OCI-LY1 (cell line): ENCODE measurements around the gene ZCCHC7.

Source experiments
- H2AFZ ChIP-seq: fragments of 200-600 bp; sonication (generic), shearing (Covaris generic); 2 replicates; pipeline ENCODE4 v1.6.0; 2014; ENCODE audit warnings: antibody characterized with exemption, mild to moderate bottlenecking, low read length
- H3F3A ChIP-seq: fragments of 200-600 bp; sonication (generic), shearing (Covaris generic); 2 replicates; pipeline ENCODE4 v1.6.0; 2014; ENCODE audit warnings: mild to moderate bottlenecking, antibody characterized with exemption, low read length, moderate library complexity; ENCODE audit not compliant: insufficient read depth
- H3K27ac ChIP-seq: fragments of 200-600 bp; sonication (generic); 2 replicates; pipeline ENCODE4 v1.5.1; 2014; ENCODE audit warnings: low read length, mixed run types, mild to moderate bottlenecking, low read depth; ENCODE audit not compliant: poor library complexity, severe bottlenecking
- H3K27me3 ChIP-seq: fragments of 200-600 bp; sonication (generic); 2 replicates; pipeline ENCODE4 v1.6.0; 2014; ENCODE audit warnings: antibody characterized with exemption, mild to moderate bottlenecking, low read length, moderate library complexity; ENCODE audit not compliant: insufficient read depth
- H3K36me3 ChIP-seq: fragments of 200-600 bp; sonication (generic); 2 replicates; pipeline ENCODE4 v1.6.1; 2014; ENCODE audit warnings: mild to moderate bottlenecking, antibody characterized with exemption, low read length, moderate library complexity, mixed read lengths; ENCODE audit not compliant: insufficient read depth
- H3K4me1 ChIP-seq: fragments of 200-600 bp; sonication (generic); 2 replicates; pipeline ENCODE4 v1.5.1; 2014; ENCODE audit warnings: mild to moderate bottlenecking, low read length, moderate library complexity; ENCODE audit not compliant: insufficient read depth, severe bottlenecking
- H3K4me2 ChIP-seq: fragments of 200-600 bp; sonication (generic), shearing (Covaris generic); 2 replicates; pipeline ENCODE4 v1.6.1; 2014; ENCODE audit warnings: low read length
- H3K4me3 ChIP-seq: fragments of 200-600 bp; sonication (generic); 2 replicates; pipeline ENCODE4 v1.5.1; 2014; ENCODE audit warnings: low read length, low read depth, mild to moderate bottlenecking, mixed read lengths; ENCODE audit not compliant: poor library complexity, severe bottlenecking
- H3K79me2 ChIP-seq: fragments of 200-600 bp; shearing (Covaris generic); 2 replicates; pipeline ENCODE4 v1.6.1; 2016; ENCODE audit warnings: mixed run types, low read length, mixed read lengths; ENCODE audit not compliant: insufficient read depth
- H3K9ac ChIP-seq: fragments of 200-600 bp; sonication (generic), shearing (Covaris generic); 2 replicates; pipeline ENCODE4 v1.6.1; 2014; ENCODE audit warnings: mild to moderate bottlenecking, low read length, mixed read lengths
- H3K9me2 ChIP-seq: fragments of 200-600 bp; sonication (generic), shearing (Covaris generic); 2 replicates; pipeline ENCODE4 v1.6.1; 2014; ENCODE audit warnings: low read depth, mild to moderate bottlenecking, low read length, mixed read lengths
- H3K9me3 ChIP-seq: fragments of 200-600 bp; shearing (Covaris generic); 2 replicates; pipeline ENCODE4 v1.6.1; 2014; ENCODE audit warnings: low read length, mixed read lengths
- H4K20me1 ChIP-seq: fragments of 200-600 bp; sonication (generic), shearing (Covaris generic); 2 replicates; pipeline ENCODE4 v1.6.0; 2016; ENCODE audit warnings: mild to moderate bottlenecking, low read length; ENCODE audit not compliant: insufficient read depth
- EZH2 ChIP-seq: fragments of 200-600 bp; sonication (generic), shearing (Covaris generic); IDR thresholded peaks from 2 replicates; pipeline ENCODE4 v1.8.0; 2017; ENCODE audit warnings: borderline replicate concordance, mixed run types, mild to moderate bottlenecking, antibody characterized with exemption, low read length, moderate library complexity, mixed read lengths
- TF ChIP-seq, protein P1 (sequence below): fragments of 200-600 bp; sonication (generic), shearing (Covaris generic); IDR thresholded peaks from 2 replicates; pipeline ENCODE4 v1.5.1; 2017; ENCODE audit warnings: mild to moderate bottlenecking, antibody characterized with exemption, low read length, moderate library complexity, mixed read lengths

Gene ZCCHC7

GRCh38 chr9:37266630-37267029, 146.3 kb downstream of the ZCCHC7 start:
- no peaks in the 10 kb centered on the region for H3K4me1 ChIP-seq
- no peaks in the 10 kb centered on the region for H3F3A ChIP-seq
- no peaks in the 10 kb centered on the region for H4K20me1 ChIP-seq
- H3K4me2 ChIP-seq, result no peak overlapping the region
- no peak overlapping the region for H3K4me3 ChIP-seq
- H2AFZ ChIP-seq, result no peak overlapping the region
- no peak overlapping the region for H3K9ac ChIP-seq
- TF ChIP-seq EZH2, result no peak
- TF ChIP-seq, protein P1, sequence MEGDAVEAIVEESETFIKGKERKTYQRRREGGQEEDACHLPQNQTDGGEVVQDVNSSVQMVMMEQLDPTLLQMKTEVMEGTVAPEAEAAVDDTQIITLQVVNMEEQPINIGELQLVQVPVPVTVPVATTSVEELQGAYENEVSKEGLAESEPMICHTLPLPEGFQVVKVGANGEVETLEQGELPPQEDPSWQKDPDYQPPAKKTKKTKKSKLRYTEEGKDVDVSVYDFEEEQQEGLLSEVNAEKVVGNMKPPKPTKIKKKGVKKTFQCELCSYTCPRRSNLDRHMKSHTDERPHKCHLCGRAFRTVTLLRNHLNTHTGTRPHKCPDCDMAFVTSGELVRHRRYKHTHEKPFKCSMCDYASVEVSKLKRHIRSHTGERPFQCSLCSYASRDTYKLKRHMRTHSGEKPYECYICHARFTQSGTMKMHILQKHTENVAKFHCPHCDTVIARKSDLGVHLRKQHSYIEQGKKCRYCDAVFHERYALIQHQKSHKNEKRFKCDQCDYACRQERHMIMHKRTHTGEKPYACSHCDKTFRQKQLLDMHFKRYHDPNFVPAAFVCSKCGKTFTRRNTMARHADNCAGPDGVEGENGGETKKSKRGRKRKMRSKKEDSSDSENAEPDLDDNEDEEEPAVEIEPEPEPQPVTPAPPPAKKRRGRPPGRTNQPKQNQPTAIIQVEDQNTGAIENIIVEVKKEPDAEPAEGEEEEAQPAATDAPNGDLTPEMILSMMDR, result no peak
- peaks cover 38% of the 10 kb centered on the region for H3K36me3 ChIP-seq
- no peaks in the 10 kb centered on the region for H3K9me2 ChIP-seq
- peaks cover 36% of the 10 kb centered on the region for H3K79me2 ChIP-seq
- no peak overlapping the region for H3K27ac ChIP-seq
- no peaks in the 10 kb centered on the region for H3K27me3 ChIP-seq
- no peaks in the 10 kb centered on the region for H3K9me3 ChIP-seq

DNA sequence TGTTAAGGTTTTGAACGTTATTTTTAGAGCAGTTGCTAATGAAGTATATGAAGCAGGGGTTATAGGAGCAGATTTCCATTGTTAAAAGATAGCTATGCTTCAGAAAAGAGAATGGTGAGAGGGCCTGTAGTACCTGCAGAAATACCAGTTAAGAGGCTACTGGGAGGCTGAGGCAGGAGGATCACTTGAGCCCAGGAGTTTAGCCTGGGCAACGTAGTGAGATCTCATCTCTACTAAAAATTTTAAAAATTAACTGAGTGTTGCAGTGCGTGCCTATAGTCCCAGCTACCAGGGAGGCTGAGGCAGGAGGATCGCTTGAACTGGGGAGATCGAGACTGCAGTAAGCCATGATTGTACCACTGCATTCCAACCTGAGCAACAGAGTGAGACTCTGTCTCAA, 148.8 kb downstream of the ZCCHC7 start:
- no peak overlapping the region for H3K9ac ChIP-seq
- peaks cover 62% of the 10 kb centered on the region for H3K36me3 ChIP-seq
- H3K4me3 ChIP-seq, result no peak overlapping the region
- no peak overlapping the region for H3K27ac ChIP-seq
- H4K20me1 ChIP-seq, result no peaks in the 10 kb centered on the region
- TF ChIP-seq, protein P1, result no peak
- no peak for TF ChIP-seq EZH2
- H2AFZ ChIP-seq, result no peak overlapping the region
- no peaks in the 10 kb centered on the region for H3F3A ChIP-seq
- no peaks in the 10 kb centered on the region for H3K4me1 ChIP-seq
- H3K4me2 ChIP-seq, result no peak overlapping the region
- H3K9me3 ChIP-seq, result peaks cover 4% of the 10 kb centered on the region; the same call in 1 of the 2 replicates
- H3K27me3 ChIP-seq, result no peaks in the 10 kb centered on the region
- H3K79me2 ChIP-seq, result peaks cover 26% of the 10 kb centered on the region; the same call in 1 of the 2 replicates
- no peaks in the 10 kb centered on the region for H3K9me2 ChIP-seq

GRCh38 chr9:37271679-37272078, 151.3 kb downstream of the ZCCHC7 start:
- Histone ChIP-seq H3K27ac (no peak overlapping the region), H3K36me3 (peaks cover 65% of the 10 kb centered on the region)

More at GRCh38 chr9:37271679-37272078, 151.3 kb downstream of the ZCCHC7 start:
- no peaks in the 10 kb centered on the region for H3K27me3 ChIP-seq
- no peaks in the 10 kb centered on the region for H4K20me1 ChIP-seq
- H3K9ac ChIP-seq, result no peak overlapping the region
- H3K4me1 ChIP-seq, result no peaks in the 10 kb centered on the region
- TF ChIP-seq, protein P1, result no peak
- no peak for TF ChIP-seq EZH2
- H2AFZ ChIP-seq, result no peak overlapping the region
- H3K79me2 ChIP-seq, result peaks cover 35% of the 10 kb centered on the region; the same call in 1 of the 2 replicates
- H3F3A ChIP-seq, result no peaks in the 10 kb centered on the region
- H3K4me2 ChIP-seq, result no peak overlapping the region
- H3K9me2 ChIP-seq, result no peaks in the 10 kb centered on the region
- peaks cover 4% of the 10 kb centered on the region; the same call in 1 of the 2 replicates for H3K9me3 ChIP-seq
- H3K4me3 ChIP-seq, result no peak overlapping the region
